Mammary epithelial cell (primary cell): ENCODE data around the gene GPNMB.

Experiments used
- EZH2 ChIP-seq: IDR thresholded peaks from 2 replicates; pipeline ENCODE4 v1.6.1; 2012; ENCODE audit warnings: low read length, inconsistent platforms, borderline replicate concordance
- TF ChIP-seq, protein P1 (sequence below), 2 donors: IDR thresholded peaks in 1 of 2; conservative IDR thresholded peaks in 1 of 2; 2 replicates each; pipeline ENCODE4 v1.5.1; 2011 to 2012; ENCODE audit warnings: inconsistent platforms in 2 of 2, low read length in 2 of 2, mild to moderate bottlenecking in 2 of 2, control low read depth in 1 of 2, low read depth in 1 of 2; ENCODE audit not compliant: insufficient read depth in 1 of 2; ENCODE audit errors: extremely low read depth in 1 of 2

DNA sequence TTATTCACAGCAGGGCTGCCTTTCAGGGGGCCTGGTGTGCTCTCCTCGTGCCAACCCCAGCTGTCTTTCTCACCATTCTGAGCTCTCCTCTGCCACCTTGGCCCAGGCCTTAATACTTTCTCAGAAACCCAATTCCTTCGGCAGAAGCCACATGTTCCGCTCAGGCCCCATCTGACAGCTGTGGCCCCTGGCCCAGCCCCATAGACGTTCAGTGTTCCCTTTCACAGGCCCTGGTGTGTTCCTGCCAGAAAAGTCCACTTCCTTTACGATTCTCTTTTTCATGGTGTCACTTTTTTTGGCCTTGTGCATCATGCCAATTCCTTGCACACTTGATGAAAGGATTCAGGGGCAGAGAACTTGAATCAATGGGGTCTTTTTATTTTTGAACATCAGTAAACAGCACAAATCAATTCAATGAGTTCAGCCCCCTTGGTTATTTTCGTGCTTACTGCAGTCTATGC, 15.9 kb upstream of the GPNMB start:
- no peak for TF ChIP-seq EZH2
- TF ChIP-seq, protein P1, sequence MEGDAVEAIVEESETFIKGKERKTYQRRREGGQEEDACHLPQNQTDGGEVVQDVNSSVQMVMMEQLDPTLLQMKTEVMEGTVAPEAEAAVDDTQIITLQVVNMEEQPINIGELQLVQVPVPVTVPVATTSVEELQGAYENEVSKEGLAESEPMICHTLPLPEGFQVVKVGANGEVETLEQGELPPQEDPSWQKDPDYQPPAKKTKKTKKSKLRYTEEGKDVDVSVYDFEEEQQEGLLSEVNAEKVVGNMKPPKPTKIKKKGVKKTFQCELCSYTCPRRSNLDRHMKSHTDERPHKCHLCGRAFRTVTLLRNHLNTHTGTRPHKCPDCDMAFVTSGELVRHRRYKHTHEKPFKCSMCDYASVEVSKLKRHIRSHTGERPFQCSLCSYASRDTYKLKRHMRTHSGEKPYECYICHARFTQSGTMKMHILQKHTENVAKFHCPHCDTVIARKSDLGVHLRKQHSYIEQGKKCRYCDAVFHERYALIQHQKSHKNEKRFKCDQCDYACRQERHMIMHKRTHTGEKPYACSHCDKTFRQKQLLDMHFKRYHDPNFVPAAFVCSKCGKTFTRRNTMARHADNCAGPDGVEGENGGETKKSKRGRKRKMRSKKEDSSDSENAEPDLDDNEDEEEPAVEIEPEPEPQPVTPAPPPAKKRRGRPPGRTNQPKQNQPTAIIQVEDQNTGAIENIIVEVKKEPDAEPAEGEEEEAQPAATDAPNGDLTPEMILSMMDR (conservative IDR thresholded peaks at IDR 0.05 in 1 of 2, IDR thresholded peaks at IDR 0.05 in 1 of 2; ENCODE audit: extremely low read depth in 1 of 2, insufficient read depth in 1 of 2, low read depth in 1 of 2, low read length in 2 of 2) = no peak
